ENCODE results near the gene STX18. TPM values are rescaled to one million over a fixed set of nuclear protein-coding genes. Genes with fewer than 3 reads are reported as not detected.

Gene STX18
- total RNA-seq, 1 donor from 2014 or later, result 36.7 TPM

DNA sequence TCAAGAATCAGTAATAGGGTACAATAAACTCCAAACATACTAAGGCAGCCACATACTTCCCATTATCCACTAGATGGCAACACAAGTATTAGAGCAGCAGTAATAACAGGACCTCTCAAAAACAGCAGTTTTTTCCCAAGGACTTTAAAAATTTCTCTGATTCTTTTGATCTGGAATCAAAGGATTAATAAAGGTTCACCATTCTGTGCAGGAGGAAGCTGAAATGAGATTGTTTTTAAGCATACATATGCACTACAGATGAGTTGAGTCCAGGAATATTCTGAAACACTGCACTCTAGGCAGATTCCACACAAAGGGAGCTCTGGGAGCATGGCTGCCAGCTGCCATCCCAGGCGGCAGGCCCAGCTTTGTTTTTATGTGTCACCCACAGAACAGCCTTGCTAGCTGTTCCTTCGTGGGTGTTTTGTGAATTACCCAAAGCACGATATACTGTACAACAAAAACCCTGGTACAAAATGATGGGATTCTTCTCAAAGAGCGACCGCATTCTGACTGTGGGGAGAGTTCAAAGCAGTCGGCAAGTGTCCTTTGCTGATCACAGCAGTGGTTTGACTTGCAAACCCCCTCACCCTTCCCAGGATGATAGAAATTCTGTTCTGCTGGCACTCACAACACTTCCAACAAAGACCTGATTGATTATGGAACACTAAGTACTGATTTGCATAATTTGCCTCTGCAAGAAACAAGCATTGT, 61.0 kb downstream of the STX18 start:
- Mint-ChIP-seq H3K27ac (peak overlapping the region; percentile 72), H3K36me3 (no peaks in the 10 kb centered on the region), H3K9me3 (no peaks in the 10 kb centered on the region), H3K4me1 (ENCODE audit: unreplicated experiment) (peaks cover 38% of the 10 kb centered on the region), H3K27me3 (no peaks in the 10 kb centered on the region), H3K4me3 (no peak overlapping the region)
- TF ChIP-seq, protein P1, sequence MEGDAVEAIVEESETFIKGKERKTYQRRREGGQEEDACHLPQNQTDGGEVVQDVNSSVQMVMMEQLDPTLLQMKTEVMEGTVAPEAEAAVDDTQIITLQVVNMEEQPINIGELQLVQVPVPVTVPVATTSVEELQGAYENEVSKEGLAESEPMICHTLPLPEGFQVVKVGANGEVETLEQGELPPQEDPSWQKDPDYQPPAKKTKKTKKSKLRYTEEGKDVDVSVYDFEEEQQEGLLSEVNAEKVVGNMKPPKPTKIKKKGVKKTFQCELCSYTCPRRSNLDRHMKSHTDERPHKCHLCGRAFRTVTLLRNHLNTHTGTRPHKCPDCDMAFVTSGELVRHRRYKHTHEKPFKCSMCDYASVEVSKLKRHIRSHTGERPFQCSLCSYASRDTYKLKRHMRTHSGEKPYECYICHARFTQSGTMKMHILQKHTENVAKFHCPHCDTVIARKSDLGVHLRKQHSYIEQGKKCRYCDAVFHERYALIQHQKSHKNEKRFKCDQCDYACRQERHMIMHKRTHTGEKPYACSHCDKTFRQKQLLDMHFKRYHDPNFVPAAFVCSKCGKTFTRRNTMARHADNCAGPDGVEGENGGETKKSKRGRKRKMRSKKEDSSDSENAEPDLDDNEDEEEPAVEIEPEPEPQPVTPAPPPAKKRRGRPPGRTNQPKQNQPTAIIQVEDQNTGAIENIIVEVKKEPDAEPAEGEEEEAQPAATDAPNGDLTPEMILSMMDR (conservative IDR thresholded peaks at IDR 0.05), result peak; percentile 80
- DNase-seq (ENCODE audit: extremely low spot score, unreplicated experiment), result no peak

DNA sequence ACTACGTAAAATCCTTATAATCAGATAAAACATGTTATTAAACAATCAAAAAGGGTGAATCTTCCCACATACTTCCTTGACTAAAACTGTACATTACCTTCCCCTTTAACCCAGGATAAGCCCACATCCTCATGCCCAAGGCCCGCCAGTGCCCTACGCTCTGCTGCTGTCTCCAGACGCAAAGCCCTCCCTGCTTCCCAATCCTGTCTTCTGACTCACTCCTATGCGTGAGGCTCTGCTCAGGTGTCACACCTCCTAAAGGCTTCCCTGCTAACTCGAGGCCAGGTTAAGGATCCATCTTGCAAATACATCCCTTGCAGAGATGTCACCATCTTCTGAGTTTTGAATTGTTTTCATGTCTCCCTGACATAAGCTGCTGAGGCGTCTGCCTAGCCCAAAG, 61.6 kb downstream of the STX18 start:
- no peaks in the 10 kb centered on the region for H3K27me3 Mint-ChIP-seq
- H3K4me1 Mint-ChIP-seq (ENCODE audit: unreplicated experiment), result peaks cover 36% of the 10 kb centered on the region
- no peak overlapping the region for H3K27ac Mint-ChIP-seq
- no peaks in the 10 kb centered on the region for H3K9me3 Mint-ChIP-seq
- TF ChIP-seq, protein P1 (conservative IDR thresholded peaks at IDR 0.05), result no peak
- H3K4me3 Mint-ChIP-seq, result no peak overlapping the region
- no peak for DNase-seq (ENCODE audit: extremely low spot score, unreplicated experiment)
- no peaks in the 10 kb centered on the region for H3K36me3 Mint-ChIP-seq

DNA sequence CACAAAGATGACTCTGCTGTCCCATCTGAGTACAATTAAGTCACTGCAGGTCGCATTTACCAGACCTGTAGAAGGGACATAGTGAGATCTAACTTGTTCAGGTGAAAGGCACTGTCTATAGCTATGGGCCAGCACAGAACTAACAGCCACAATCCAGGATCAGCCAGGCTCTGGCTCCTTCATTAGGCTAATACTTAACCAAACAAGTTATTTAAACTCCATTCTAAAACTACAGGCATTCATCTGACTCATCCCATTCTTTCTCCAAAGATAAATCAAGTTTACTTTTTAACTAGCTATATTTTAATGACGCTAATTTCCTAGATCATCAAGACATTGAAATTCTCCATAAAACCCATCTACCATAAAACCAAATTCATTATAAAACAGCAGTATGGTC, 62.5 kb downstream of the STX18 start:
- H3K4me3 Mint-ChIP-seq, result no peak overlapping the region
- H3K4me1 Mint-ChIP-seq (ENCODE audit: unreplicated experiment), result peaks cover 32% of the 10 kb centered on the region
- TF ChIP-seq, protein P1 (conservative IDR thresholded peaks at IDR 0.05), result no peak

DNA sequence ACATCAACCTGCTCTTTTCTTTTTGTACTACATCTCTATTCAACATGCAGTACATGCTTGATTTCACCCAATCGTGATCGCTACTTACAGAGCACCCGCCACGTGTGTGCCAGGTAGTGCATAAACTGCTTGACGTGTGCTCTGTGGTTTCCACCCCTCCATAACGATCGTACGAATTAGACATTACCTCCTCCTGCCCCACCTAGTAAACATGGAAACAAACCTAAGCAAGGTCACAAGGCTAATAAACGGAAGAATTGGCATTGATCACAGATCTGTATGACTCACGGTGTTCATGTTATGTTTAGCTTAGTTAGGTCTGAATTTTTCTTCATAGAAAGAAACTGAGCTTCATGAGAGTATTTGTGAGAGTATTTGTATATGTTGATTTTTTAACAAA, 64.1 kb downstream of the STX18 start:
- Mint-ChIP-seq H3K9me3 (no peaks in the 10 kb centered on the region), H3K36me3 (no peaks in the 10 kb centered on the region), H3K4me3 (no peak overlapping the region), H3K27ac (peak overlapping the region; percentile 9), H3K27me3 (no peaks in the 10 kb centered on the region), H3K4me1 (ENCODE audit: unreplicated experiment) (peaks cover 36% of the 10 kb centered on the region)
- no peak for DNase-seq (ENCODE audit: extremely low spot score, unreplicated experiment)
- TF ChIP-seq, protein P1 (conservative IDR thresholded peaks at IDR 0.05), result no peak

More for the DNA sequence above, 62.5 kb downstream of the STX18 start:
- Mint-ChIP-seq H3K36me3 (no peaks in the 10 kb centered on the region), H3K9me3 (no peaks in the 10 kb centered on the region), H3K27me3 (no peaks in the 10 kb centered on the region), H3K27ac (no peak overlapping the region)
- DNase-seq (ENCODE audit: extremely low spot score, unreplicated experiment), result no peak

DNA sequence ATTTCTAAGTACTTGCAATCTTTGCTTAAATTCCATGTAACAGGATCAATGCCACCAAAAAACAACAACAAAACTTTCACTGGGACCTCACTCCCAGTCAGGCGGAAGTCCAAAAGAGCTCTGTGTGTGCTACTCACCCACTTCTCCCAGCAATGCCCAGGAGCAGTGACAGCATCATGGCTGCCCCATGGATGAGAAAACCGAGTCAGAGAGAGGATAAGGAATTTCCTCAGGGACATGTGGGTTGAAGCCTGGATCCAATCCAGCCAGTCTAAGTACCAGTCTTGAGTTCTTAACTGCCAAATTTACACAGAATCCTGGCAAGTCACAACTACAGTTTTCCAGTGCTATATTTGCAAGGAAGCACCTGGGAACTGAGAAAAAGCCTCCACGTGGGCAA, 64.5 kb downstream of the STX18 start:
- TF ChIP-seq, protein P1 (conservative IDR thresholded peaks at IDR 0.05), result no peak
- Mint-ChIP-seq H3K27ac (peak overlapping the region; percentile 9), H3K4me3 (no peak overlapping the region), H3K4me1 (ENCODE audit: unreplicated experiment) (peaks cover 36% of the 10 kb centered on the region), H3K36me3 (no peaks in the 10 kb centered on the region), H3K27me3 (no peaks in the 10 kb centered on the region), H3K9me3 (no peaks in the 10 kb centered on the region)
- DNase-seq (ENCODE audit: extremely low spot score, unreplicated experiment), result no peak
